ENCODE results near the gene LIPN.

The LIPN gene

GRCh38 chr10:88744002-88744401 is 15.8 kb upstream of the LIPN start:
- no peak for DNase-seq (ENCODE audit: low read depth)
- Histone ChIP-seq H3K4me1 (ENCODE audit: control insufficient read depth, insufficient read depth, low read length) (peaks cover 6% of the 10 kb centered on the region), H3K4me3 (ENCODE audit: low read length) (no peak overlapping the region), H3K27me3 (replicated peaks; ENCODE audit: control insufficient read depth, insufficient read depth, low read length) (no peaks in the 10 kb centered on the region), H3K36me3 (ENCODE audit: control insufficient read depth, insufficient read depth, low read length, severe bottlenecking) (no peaks in the 10 kb centered on the region), H3K9me3 (ENCODE audit: control insufficient read depth, low read length) (peaks cover 23% of the 10 kb centered on the region), H3K9ac (ENCODE audit: low read length) (no peak overlapping the region)

GRCh38 chr10:88745633-88746032 is 14.2 kb upstream of the LIPN start:
- DNase-seq (ENCODE audit: low read depth) = no peak
- peaks cover 31% of the 10 kb centered on the region for H3K9me3 ChIP-seq (ENCODE audit: control insufficient read depth, low read length)
- no peak overlapping the region for H3K9ac ChIP-seq (ENCODE audit: low read length)
- peaks cover 6% of the 10 kb centered on the region for H3K4me1 ChIP-seq (ENCODE audit: control insufficient read depth, insufficient read depth, low read length)
- no peaks in the 10 kb centered on the region for H3K36me3 ChIP-seq (ENCODE audit: control insufficient read depth, insufficient read depth, low read length, severe bottlenecking)
- H3K27me3 ChIP-seq (replicated peaks; ENCODE audit: control insufficient read depth, insufficient read depth, low read length) = no peaks in the 10 kb centered on the region
- no peak overlapping the region for H3K4me3 ChIP-seq (ENCODE audit: low read length)

GRCh38 chr10:88754287-88754686 is 5.5 kb upstream of the LIPN start:
- Histone ChIP-seq H3K9ac (ENCODE audit: low read length) (no peak overlapping the region), H3K9me3 (ENCODE audit: control insufficient read depth, low read length) (peaks cover 5% of the 10 kb centered on the region), H3K4me3 (ENCODE audit: low read length) (no peak overlapping the region), H3K4me1 (ENCODE audit: control insufficient read depth, insufficient read depth, low read length) (peaks cover 13% of the 10 kb centered on the region), H3K36me3 (ENCODE audit: control insufficient read depth, insufficient read depth, low read length, severe bottlenecking) (no peaks in the 10 kb centered on the region), H3K27me3 (replicated peaks; ENCODE audit: control insufficient read depth, insufficient read depth, low read length) (no peaks in the 10 kb centered on the region)
- DNase-seq (ENCODE audit: low read depth) = peak; percentile 86

- no peak overlapping the region for H3K9ac ChIP-seq (ENCODE audit: low read length)
- peaks cover 13% of the 10 kb centered on the region for H3K4me1 ChIP-seq (ENCODE audit: control insufficient read depth, insufficient read depth, low read length)
- no peaks in the 10 kb centered on the region for H3K9me3 ChIP-seq (ENCODE audit: control insufficient read depth, low read length)
- no peaks in the 10 kb centered on the region for H3K27me3 ChIP-seq (replicated peaks; ENCODE audit: control insufficient read depth, insufficient read depth, low read length)
- H3K4me3 ChIP-seq (ENCODE audit: low read length) = no peak overlapping the region
- no peaks in the 10 kb centered on the region for H3K36me3 ChIP-seq (ENCODE audit: control insufficient read depth, insufficient read depth, low read length, severe bottlenecking)
- no peak for DNase-seq (ENCODE audit: low read depth)
Measured at GRCh38 chr10:88755753-88756152, 4.1 kb upstream of the LIPN start.

- Histone ChIP-seq H3K9ac (ENCODE audit: low read length) (no peak overlapping the region), H3K36me3 (ENCODE audit: control insufficient read depth, insufficient read depth, low read length, severe bottlenecking) (no peaks in the 10 kb centered on the region), H3K9me3 (ENCODE audit: control insufficient read depth, low read length) (no peaks in the 10 kb centered on the region), H3K27me3 (replicated peaks; ENCODE audit: control insufficient read depth, insufficient read depth, low read length) (no peaks in the 10 kb centered on the region), H3K4me1 (ENCODE audit: control insufficient read depth, insufficient read depth, low read length) (peaks cover 13% of the 10 kb centered on the region), H3K4me3 (ENCODE audit: low read length) (no peak overlapping the region)
- DNase-seq (ENCODE audit: low read depth) = no peak
Measured at GRCh38 chr10:88756660-88757059, 3.2 kb upstream of the LIPN start.

GRCh38 chr10:88762906-88763305 is 3.1 kb downstream of the LIPN start:
- Histone ChIP-seq H3K9me3 (ENCODE audit: control insufficient read depth, low read length) (no peaks in the 10 kb centered on the region), H3K4me1 (ENCODE audit: control insufficient read depth, insufficient read depth, low read length) (peaks cover 10% of the 10 kb centered on the region), H3K9ac (ENCODE audit: low read length) (no peak overlapping the region), H3K4me3 (ENCODE audit: low read length) (no peak overlapping the region), H3K27me3 (replicated peaks; ENCODE audit: control insufficient read depth, insufficient read depth, low read length) (no peaks in the 10 kb centered on the region), H3K36me3 (ENCODE audit: control insufficient read depth, insufficient read depth, low read length, severe bottlenecking) (no peaks in the 10 kb centered on the region)
- DNase-seq (ENCODE audit: low read depth) = no peak

- H3K4me3 ChIP-seq (ENCODE audit: low read length) = no peak overlapping the region
- no peak for DNase-seq (ENCODE audit: low read depth)
- H3K9me3 ChIP-seq (ENCODE audit: control insufficient read depth, low read length) = no peaks in the 10 kb centered on the region
- no peaks in the 10 kb centered on the region for H3K36me3 ChIP-seq (ENCODE audit: control insufficient read depth, insufficient read depth, low read length, severe bottlenecking)
- peaks cover 16% of the 10 kb centered on the region for H3K4me1 ChIP-seq (ENCODE audit: control insufficient read depth, insufficient read depth, low read length)
- H3K27me3 ChIP-seq (replicated peaks; ENCODE audit: control insufficient read depth, insufficient read depth, low read length) = no peaks in the 10 kb centered on the region
- H3K9ac ChIP-seq (ENCODE audit: low read length) = no peak overlapping the region
Measured at GRCh38 chr10:88763441-88763840, 3.6 kb downstream of the LIPN start.

- no peak overlapping the region for H3K9ac ChIP-seq (ENCODE audit: low read length)
- no peaks in the 10 kb centered on the region for H3K9me3 ChIP-seq (ENCODE audit: control insufficient read depth, low read length)
- H3K27me3 ChIP-seq (replicated peaks; ENCODE audit: control insufficient read depth, insufficient read depth, low read length) = no peaks in the 10 kb centered on the region
- no peak for DNase-seq (ENCODE audit: low read depth)
- no peak overlapping the region for H3K4me3 ChIP-seq (ENCODE audit: low read length)
- peaks cover 17% of the 10 kb centered on the region for H3K4me1 ChIP-seq (ENCODE audit: control insufficient read depth, insufficient read depth, low read length)
- H3K36me3 ChIP-seq (ENCODE audit: control insufficient read depth, insufficient read depth, low read length, severe bottlenecking) = no peaks in the 10 kb centered on the region
Measured at GRCh38 chr10:88764110-88764509, 4.3 kb downstream of the LIPN start.

- Histone ChIP-seq H3K36me3 (ENCODE audit: control insufficient read depth, insufficient read depth, low read length, severe bottlenecking) (no peaks in the 10 kb centered on the region), H3K4me1 (ENCODE audit: control insufficient read depth, insufficient read depth, low read length) (peaks cover 17% of the 10 kb centered on the region)
Measured at GRCh38 chr10:88765816-88766215, 6.0 kb downstream of the LIPN start.

GRCh38 chr10:88769384-88769783 is 9.6 kb downstream of the LIPN start:
- H3K36me3 ChIP-seq (ENCODE audit: control insufficient read depth, insufficient read depth, low read length, severe bottlenecking) = no peaks in the 10 kb centered on the region
- H3K4me1 ChIP-seq (ENCODE audit: control insufficient read depth, insufficient read depth, low read length) = peaks cover 7% of the 10 kb centered on the region
- H3K9me3 ChIP-seq (ENCODE audit: control insufficient read depth, low read length) = peaks cover 5% of the 10 kb centered on the region
- no peak for DNase-seq (ENCODE audit: low read depth)
- H3K27me3 ChIP-seq (replicated peaks; ENCODE audit: control insufficient read depth, insufficient read depth, low read length) = no peaks in the 10 kb centered on the region
- H3K4me3 ChIP-seq (ENCODE audit: low read length) = no peak overlapping the region
- H3K9ac ChIP-seq (ENCODE audit: low read length) = no peak overlapping the region

More at GRCh38 chr10:88765816-88766215, 6.0 kb downstream of the LIPN start:
- no peaks in the 10 kb centered on the region for H3K9me3 ChIP-seq (ENCODE audit: control insufficient read depth, low read length)
- H3K27me3 ChIP-seq (replicated peaks; ENCODE audit: control insufficient read depth, insufficient read depth, low read length) = no peaks in the 10 kb centered on the region
- DNase-seq (ENCODE audit: low read depth) = no peak
- H3K9ac ChIP-seq (ENCODE audit: low read length) = no peak overlapping the region
- no peak overlapping the region for H3K4me3 ChIP-seq (ENCODE audit: low read length)

GRCh38 chr10:88781206-88781605 is 21.4 kb downstream of the LIPN start:
- no peaks in the 10 kb centered on the region for H3K9me3 ChIP-seq (ENCODE audit: control insufficient read depth, low read length)
- no peak overlapping the region for H3K9ac ChIP-seq (ENCODE audit: low read length)
- H3K4me1 ChIP-seq (ENCODE audit: control insufficient read depth, insufficient read depth, low read length) = peaks cover 10% of the 10 kb centered on the region
- no peak overlapping the region for H3K4me3 ChIP-seq (ENCODE audit: low read length)
- no peaks in the 10 kb centered on the region for H3K36me3 ChIP-seq (ENCODE audit: control insufficient read depth, insufficient read depth, low read length, severe bottlenecking)
- no peaks in the 10 kb centered on the region for H3K27me3 ChIP-seq (replicated peaks; ENCODE audit: control insufficient read depth, insufficient read depth, low read length)
- DNase-seq (ENCODE audit: low read depth) = peak; percentile 74

GRCh38 chr10:88782222-88782621 is 22.4 kb downstream of the LIPN start:
- Histone ChIP-seq H3K9ac (ENCODE audit: low read length) (no peak overlapping the region), H3K27me3 (replicated peaks; ENCODE audit: control insufficient read depth, insufficient read depth, low read length) (no peaks in the 10 kb centered on the region), H3K36me3 (ENCODE audit: control insufficient read depth, insufficient read depth, low read length, severe bottlenecking) (no peaks in the 10 kb centered on the region), H3K9me3 (ENCODE audit: control insufficient read depth, low read length) (no peaks in the 10 kb centered on the region), H3K4me3 (ENCODE audit: low read length) (no peak overlapping the region), H3K4me1 (ENCODE audit: control insufficient read depth, insufficient read depth, low read length) (peaks cover 10% of the 10 kb centered on the region)
- no peak for DNase-seq (ENCODE audit: low read depth)
